ENCODE data around the gene SLC5A2.
"Not testable (repeated sequence)": the region's sequence is repeated elsewhere in the genome, so short reads cannot be mapped to it uniquely, and the experiment has no call there.

SLC5A2 gene

GRCh38 chr16:31519759-31520431 is 37.0 kb downstream of the SLC5A2 start:
- DNase-seq (ENCODE audit: low spot score), result no peak
- in situ Hi-C loops (cut with MboI; ENCODE audit: low sequenced_read_pairs, unreplicated experiment), result loop anchor here (25.0 kb wide), 1 partner anchor 192 kb away; a partner anchor contains a TSS
- TF ChIP-seq CTCF (IDR thresholded peaks at IDR 0.05; ENCODE audit: borderline replicate concordance, control extremely low read depth, extremely low read depth, insufficient read depth, missing control alignments), result no peak

GRCh38 chr16:31521368-31521767 is 38.4 kb downstream of the SLC5A2 start:
- in situ Hi-C loops (cut with MboI; ENCODE audit: low sequenced_read_pairs, unreplicated experiment), result loop anchor here (25.0 kb wide), 1 partner anchor 191 kb away; a partner anchor contains a TSS

GRCh38 chr16:31522071-31522470 is 39.1 kb downstream of the SLC5A2 start:
- no peak for TF ChIP-seq CTCF (IDR thresholded peaks at IDR 0.05; ENCODE audit: borderline replicate concordance, control extremely low read depth, extremely low read depth, insufficient read depth, missing control alignments)
- in situ Hi-C loops (cut with MboI; ENCODE audit: low sequenced_read_pairs, unreplicated experiment), result loop anchor here (25.0 kb wide), 1 partner anchor 190 kb away; a partner anchor contains a TSS
- no peak for DNase-seq (ENCODE audit: low spot score)

More at GRCh38 chr16:31521368-31521767, 38.4 kb downstream of the SLC5A2 start:
- DNase-seq (ENCODE audit: low spot score), result no peak
- TF ChIP-seq CTCF (IDR thresholded peaks at IDR 0.05; ENCODE audit: borderline replicate concordance, control extremely low read depth, extremely low read depth, insufficient read depth, missing control alignments), result no peak

GRCh38 chr16:31523768-31524167 is 40.8 kb downstream of the SLC5A2 start:
- not testable (repeated sequence) for DNase-seq (ENCODE audit: low spot score)
- in situ Hi-C loops (cut with MboI; ENCODE audit: low sequenced_read_pairs, unreplicated experiment), result loop anchor here (25.0 kb wide), 1 partner anchor 189 kb away; a partner anchor contains a TSS

- no peak for DNase-seq (ENCODE audit: low spot score)
- TF ChIP-seq CTCF (IDR thresholded peaks at IDR 0.05; ENCODE audit: borderline replicate concordance, control extremely low read depth, extremely low read depth, insufficient read depth, missing control alignments), result no peak
- in situ Hi-C loops (cut with MboI; ENCODE audit: low sequenced_read_pairs, unreplicated experiment), result no loop called here
These were observed 42.2 kb downstream of the SLC5A2 start for GRCh38 chr16:31525113-31525512.

GRCh38 chr16:31527734-31528274 is 44.9 kb downstream of the SLC5A2 start, which contains the start of gene AHSP:
Gene AHSP (plus strand): TSS chr16:31527900. CDS start chr16:31528140, 240 bp downstream.
- in situ Hi-C loops (cut with MboI; ENCODE audit: low sequenced_read_pairs, unreplicated experiment), result no loop called here
- DNase-seq (ENCODE audit: low spot score), result no peak
- no peak for TF ChIP-seq CTCF (IDR thresholded peaks at IDR 0.05; ENCODE audit: borderline replicate concordance, control extremely low read depth, extremely low read depth, insufficient read depth, missing control alignments)

- in situ Hi-C loops (cut with MboI; ENCODE audit: low sequenced_read_pairs, unreplicated experiment), result no loop called here
- no peak for DNase-seq (ENCODE audit: low spot score)
- TF ChIP-seq CTCF (IDR thresholded peaks at IDR 0.05; ENCODE audit: borderline replicate concordance, control extremely low read depth, extremely low read depth, insufficient read depth, missing control alignments), result no peak
These were observed 45.7 kb downstream of the SLC5A2 start for GRCh38 chr16:31528523-31529107.

Measured in GM13976 (cell line).